PC-3 (cell line): ENCODE results near the gene GSTA2. TPM values are rescaled to one million over a fixed set of nuclear protein-coding genes. Genes with fewer than 3 reads are reported as not detected.
"Not testable (repeated sequence)": the region's sequence is repeated elsewhere in the genome, so short reads cannot be mapped to it uniquely, and the experiment has no call there.

Experiments
- ATAC-seq: fragments of 200-7000 bp; cut with Tn5 transposase; 2 replicates; pipeline ENCODE4 v1.9.1; 2020; ENCODE audit warnings: mild to moderate bottlenecking, moderate library complexity
- BruUV-seq: library from RNA; stranded (reverse); fragments of 400-500 nt; replicated peaks from 2 replicates; lab custom pipeline; 2021; lab: Mats Ljungman, UMichigan
- CTCF ChIA-PET: fragments of 300-600 bp; sonication (Branson Sonifier 250); formaldehyde crosslinking; loops from one replicate; lab custom pipeline; 2022; ENCODE audit warnings: antibody characterized with exemption; lab: Charles Lee
- POLR2A ChIA-PET: fragments of 300-600 bp; sonication (Branson Sonifier 250); formaldehyde crosslinking; loops from one replicate; lab custom pipeline; 2022; ENCODE audit warnings: antibody characterized with exemption; ENCODE audit not compliant: unreplicated experiment; lab: Charles Lee
- DNase-seq: peaks from one replicate; pipeline ENCODE4 v3.0.0-alpha.2; 2015
- H2AFZ ChIP-seq: fragments of 300-600 bp; sonication (generic); 2 replicates; pipeline ENCODE4 v1.6.0; 2016; ENCODE audit warnings: antibody characterized with exemption, low read length
- H3F3A ChIP-seq: fragments of 300-600 bp; sonication (generic); one replicate; pipeline ENCODE4 v1.6.0; 2017; ENCODE audit warnings: antibody characterized with exemption, low read length, control low read depth, mild to moderate bottlenecking; ENCODE audit not compliant: unreplicated experiment
- H3K27ac ChIP-seq: fragments of 300-600 bp; sonication (generic); 2 replicates; pipeline ENCODE4 v1.5.1; 2016; ENCODE audit warnings: mild to moderate bottlenecking, low read length
- H3K27me3 ChIP-seq: fragments of 300-600 bp; sonication (generic); 2 replicates; pipeline ENCODE4 v1.6.1; 2016; ENCODE audit warnings: low read length, mixed read lengths
- H3K36me3 ChIP-seq: fragments of 300-600 bp; sonication (generic); 2 replicates; pipeline ENCODE4 v1.6.1; 2016; ENCODE audit warnings: low read depth, mixed run types, low read length, mixed read lengths
- H3K4me1 ChIP-seq: fragments of 300-600 bp; sonication (generic); 2 replicates; pipeline ENCODE4 v1.5.1; 2016; ENCODE audit warnings: low read length; ENCODE audit not compliant: insufficient read depth
- H3K4me2 ChIP-seq: fragments of 300-600 bp; sonication (generic); 2 replicates; pipeline ENCODE4 v1.6.0; 2016; ENCODE audit warnings: low read length
- H3K4me3 ChIP-seq: fragments of 300-600 bp; sonication (generic); 2 replicates; pipeline ENCODE4 v1.5.1; 2016; ENCODE audit warnings: mild to moderate bottlenecking, low read length, mixed read lengths
- H3K79me2 ChIP-seq: fragments of 300-600 bp; sonication (generic); 2 replicates; pipeline ENCODE4 v1.6.1; 2017; ENCODE audit warnings: low read length, mixed read lengths
- H3K9ac ChIP-seq: fragments of 300-600 bp; sonication (generic); 2 replicates; pipeline ENCODE4 v1.6.0; 2016; ENCODE audit warnings: mild to moderate bottlenecking, low read length
- H3K9me2 ChIP-seq: fragments of 300-600 bp; sonication (generic); replicated peaks from 2 replicates; pipeline ENCODE4 v1.6.1; 2016; ENCODE audit warnings: mixed run types, low read length, mixed read lengths
- H3K9me3 ChIP-seq: fragments of 300-600 bp; sonication (generic); 2 replicates; pipeline ENCODE4 v1.6.1; 2016; ENCODE audit warnings: low read length, mixed read lengths
- H4K20me1 ChIP-seq: fragments of 300-600 bp; sonication (generic); 2 replicates; pipeline ENCODE4 v1.6.1; 2016; ENCODE audit warnings: low read length, mixed read lengths
- CTCF ChIP-seq: fragments of 300-600 bp; sonication (generic); conservative IDR thresholded peaks from 2 replicates; pipeline ENCODE4 v1.5.1; 2017; ENCODE audit warnings: antibody characterized with exemption, low read depth, mild to moderate bottlenecking, low read length
- EZH2 ChIP-seq: fragments of 300-600 bp; sonication (generic); IDR thresholded peaks from one replicate; pipeline ENCODE4 v1.6.1; 2017; ENCODE audit warnings: antibody characterized with exemption, mild to moderate bottlenecking, low read length; ENCODE audit not compliant: unreplicated experiment
- EZH2phosphoT487 ChIP-seq: fragments of 300-600 bp; sonication (generic); IDR thresholded peaks from 2 replicates; pipeline ENCODE4 v1.6.1; 2018; ENCODE audit warnings: mild to moderate bottlenecking, antibody characterized with exemption, low read length, borderline replicate concordance
- intact Hi-C: fragments of 100-400 bp; cut with micrococcal nuclease; formaldehyde crosslinking; loops from 2 replicates; pipeline ENCODE4 v1.9.0; 2023
- total RNA-seq: library from RNA; depleted of rRNA; stranded (reverse); fragments of >200 nt; gene quantifications from 2 replicates; pipeline ENCODE4 v1.2.3, GENCODE V29; 2014

The GSTA2 gene
- total RNA-seq, 1 experiment from 2014 or later: not detected

- H3K9ac ChIP-seq: no peak overlapping the region
- no peaks in the 10 kb centered on the region for H4K20me1 ChIP-seq
- no peaks in the 10 kb centered on the region for H3K9me3 ChIP-seq
- ATAC-seq (no peak), DNase-seq (no peak)
- H3K36me3 ChIP-seq: no peaks in the 10 kb centered on the region
- BruUV-seq: no TSS peak
- H3K9me2 ChIP-seq: no peaks in the 10 kb centered on the region
- H2AFZ ChIP-seq: no peak overlapping the region
- no peaks in the 10 kb centered on the region for H3F3A ChIP-seq
- TF ChIP-seq EZH2 (no peak), EZH2phosphoT487 (no peak), CTCF (no peak)
- H3K4me1 ChIP-seq: peaks cover 11% of the 10 kb centered on the region; the same call in 1 of the 2 replicates
- ChIA-PET POLR2A (no interaction called here), CTCF (no interaction called here)
- intact Hi-C loops: no loop called here
- no peaks in the 10 kb centered on the region for H3K27me3 ChIP-seq
- no peak overlapping the region for H3K4me3 ChIP-seq
- H3K27ac ChIP-seq: no peak overlapping the region
- H3K4me2 ChIP-seq: no peak overlapping the region
- H3K79me2 ChIP-seq: no peaks in the 10 kb centered on the region
Observed at GRCh38 chr6:52754443-52754842, 8.8 kb downstream of the GSTA2 start.

- H3K9me2 ChIP-seq, BruUV-seq, intact Hi-C loops, POLR2A ChIA-PET, H3K9me3 ChIP-seq, H3K9ac ChIP-seq, H3K27me3 ChIP-seq, H3F3A ChIP-seq, H3K36me3 ChIP-seq, H4K20me1 ChIP-seq, H3K4me3 ChIP-seq, H3K79me2 ChIP-seq, CTCF ChIA-PET, H2AFZ ChIP-seq, H3K4me2 ChIP-seq: not testable (repeated sequence)
- Histone ChIP-seq H3K4me1 (peaks cover 11% of the 10 kb centered on the region; the same call in 1 of the 2 replicates), H3K27ac (peak overlapping the region; percentile 35)
- ATAC-seq (peak; percentile 60; the same call in 1 of the 2 replicates), DNase-seq (peak; percentile 65)
Observed at GRCh38 chr6:52753137-52753536, 10.1 kb downstream of the GSTA2 start.

GRCh38 chr6:52752310-52752709 is 11.0 kb downstream of the GSTA2 start:
- Histone ChIP-seq H3F3A (no peaks in the 10 kb centered on the region), H4K20me1 (no peaks in the 10 kb centered on the region), H3K9ac (no peak overlapping the region), H3K9me3 (no peaks in the 10 kb centered on the region), H3K9me2 (no peaks in the 10 kb centered on the region), H2AFZ (no peak overlapping the region), H3K27ac (no peak overlapping the region), H3K4me2 (no peak overlapping the region), H3K36me3 (no peaks in the 10 kb centered on the region), H3K4me3 (no peak overlapping the region), H3K27me3 (no peaks in the 10 kb centered on the region), H3K4me1 (peaks cover 11% of the 10 kb centered on the region; the same call in 1 of the 2 replicates), H3K79me2 (no peaks in the 10 kb centered on the region)
- intact Hi-C loops: no loop called here
- ATAC-seq (no peak), DNase-seq (no peak)
- no TSS peak for BruUV-seq
- no peak for TF ChIP-seq EZH2phosphoT487
- POLR2A ChIA-PET: no interaction called here
- CTCF ChIA-PET: no interaction called here

GRCh38 chr6:52749556-52750152 is 13.6 kb downstream of the GSTA2 start:
- no peak overlapping the region for H3K4me3 ChIP-seq
- H3K9me3 ChIP-seq: no peaks in the 10 kb centered on the region
- no peaks in the 10 kb centered on the region for H3K9me2 ChIP-seq
- H3K27me3 ChIP-seq: no peaks in the 10 kb centered on the region
- no peaks in the 10 kb centered on the region for H3F3A ChIP-seq
- ChIA-PET POLR2A (no interaction called here), CTCF (no interaction called here)
- DNase-seq: peak; percentile 26
- H3K4me1 ChIP-seq: peaks cover 11% of the 10 kb centered on the region; the same call in 1 of the 2 replicates
- no peaks in the 10 kb centered on the region for H3K36me3 ChIP-seq
- H3K9ac ChIP-seq: no peak overlapping the region
- BruUV-seq: no TSS peak
- H3K4me2 ChIP-seq: no peak overlapping the region
- H2AFZ ChIP-seq: no peak overlapping the region
- no peaks in the 10 kb centered on the region for H4K20me1 ChIP-seq
- peak; percentile 35; the same call in 1 of the 2 replicates for ATAC-seq
- TF ChIP-seq EZH2phosphoT487: no peak
- no peak for TF ChIP-seq CTCF
- TF ChIP-seq EZH2: no peak
- intact Hi-C loops: no loop called here
- H3K79me2 ChIP-seq: no peaks in the 10 kb centered on the region
- H3K27ac ChIP-seq: no peak overlapping the region

GRCh38 chr6:52747301-52747700 is 16.0 kb downstream of the GSTA2 start:
- H3K27me3 ChIP-seq, H2AFZ ChIP-seq, POLR2A ChIA-PET, H3K4me1 ChIP-seq, H3K9ac ChIP-seq, BruUV-seq, H3K79me2 ChIP-seq, intact Hi-C loops, ATAC-seq, CTCF ChIA-PET, H3K27ac ChIP-seq, H3K9me3 ChIP-seq, H3F3A ChIP-seq, H4K20me1 ChIP-seq, H3K4me3 ChIP-seq, H3K4me2 ChIP-seq, H3K9me2 ChIP-seq, H3K36me3 ChIP-seq: not testable (repeated sequence)
- DNase-seq: peak; percentile 6
